Suppressor macrophage treated with lipopolysaccharide for 1 hour (primary cell): Measurements from ENCODE around the gene TEP1.

ENCODE experiments used
- DNase-seq, 3 donors: peaks; one replicate each; pipeline ENCODE4 v3.0.0-alpha.2; 2020 to 2022

Gene TEP1

DNA sequence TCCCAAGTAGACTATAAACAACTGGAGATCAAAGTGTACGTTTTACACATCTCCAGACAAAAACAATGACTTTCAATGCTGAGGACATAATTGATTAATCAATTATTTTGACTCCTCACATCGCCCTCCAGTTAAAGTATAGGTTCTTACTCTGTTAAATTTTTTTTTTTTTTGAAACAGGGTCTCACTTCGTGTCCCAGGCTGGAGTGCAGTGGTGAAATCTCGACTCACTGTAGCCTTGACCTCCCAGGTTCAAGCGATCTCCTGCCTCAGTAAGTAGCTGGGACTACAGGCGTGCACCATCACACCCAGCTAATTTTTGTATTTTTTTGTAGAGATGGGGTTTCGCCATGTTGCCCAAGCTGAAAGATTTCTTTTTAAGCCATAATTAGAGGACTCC is 79.3 kb downstream of the TEP1 start:
- DNase-seq, result no peak

DNA sequence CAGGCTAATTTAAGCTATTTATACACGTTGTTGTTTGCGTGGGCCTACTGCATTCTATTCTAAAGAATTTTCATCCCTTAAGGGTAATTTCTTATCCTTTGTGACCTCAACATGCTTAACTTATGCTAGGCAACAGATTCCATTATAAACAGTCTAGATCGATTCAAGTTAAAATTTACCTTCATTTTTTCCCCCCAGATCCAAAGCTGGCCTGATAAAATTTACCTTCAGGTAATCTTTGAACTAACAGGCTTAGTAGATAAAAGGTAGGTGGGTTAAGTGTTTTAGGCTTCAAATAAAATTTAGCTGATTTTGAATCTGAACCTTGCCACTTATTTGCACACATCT is 79.8 kb downstream of the TEP1 start:
- DNase-seq, result no peak

DNA sequence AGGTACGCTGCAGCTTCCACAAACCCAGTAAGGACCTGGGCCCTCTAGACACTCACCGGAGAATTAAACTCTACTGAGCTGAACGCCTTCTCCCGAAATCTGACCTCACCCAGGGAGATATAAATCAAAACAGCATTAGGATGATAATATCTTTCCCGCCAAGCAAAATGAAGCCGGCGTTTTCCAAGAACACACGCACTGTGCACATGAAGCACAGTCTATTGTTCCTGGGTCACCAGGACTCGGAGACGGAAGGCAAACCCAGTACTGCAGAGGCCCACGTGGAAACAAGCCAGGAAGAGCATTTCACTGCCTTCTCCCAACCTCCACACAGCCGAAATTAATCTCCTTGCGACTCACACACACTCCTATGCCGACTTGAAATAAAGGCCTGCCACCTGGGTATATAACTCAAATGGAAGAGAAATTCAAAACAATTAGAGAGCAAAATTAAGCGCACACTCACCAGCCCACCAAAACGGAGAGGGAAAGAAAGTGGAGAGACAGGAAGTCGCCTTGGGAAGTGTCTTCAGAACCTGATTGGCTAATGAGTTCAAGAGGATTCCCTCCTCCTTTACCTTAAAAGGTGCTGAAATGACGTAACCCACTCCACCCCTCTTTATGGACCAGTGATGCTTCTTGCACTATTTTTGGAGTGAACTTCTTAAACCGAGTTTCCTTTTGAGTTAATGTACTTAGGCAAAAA is 80.4 kb downstream of the TEP1 start, which contains the start of gene CCNB1IP1:
CCNB1IP1 (minus strand) TSS at position 492 of the 706 bp plus-strand sequence. CDS start 16,756 bp downstream, outside the sequence.
- peak; percentile 57 to 68 (median 66) for DNase-seq

GRCh38 chr14:20332431-20332787 is 80.9 kb downstream of the TEP1 start:
- no peak for DNase-seq

- DNase-seq, result no peak
Observed at GRCh38 chr14:20331053-20331613, 82.2 kb downstream of the TEP1 start.

- no peak for DNase-seq
Observed at GRCh38 chr14:20329355-20329754, 83.9 kb downstream of the TEP1 start.

- no peak for DNase-seq
Observed at GRCh38 chr14:20328705-20329104, 84.6 kb downstream of the TEP1 start.

- peak; percentile 67 to 87 (median 83) for DNase-seq
Observed at GRCh38 chr14:20327005-20327869, 86.1 kb downstream of the TEP1 start.

GRCh38 chr14:20317720-20318119 is 95.6 kb downstream of the TEP1 start:
- DNase-seq, result no peak
